PC-3 (cell line): ENCODE results near the gene WNT7B. TPM values are rescaled to one million over a fixed set of nuclear protein-coding genes. Genes with fewer than 3 reads are reported as not detected.

ENCODE experiments used
- ATAC-seq: fragments of 200-7000 bp; cut with Tn5 transposase; 2 replicates; pipeline ENCODE4 v1.9.1; 2020; ENCODE audit warnings: mild to moderate bottlenecking, moderate library complexity
- BruUV-seq: library from RNA; stranded (reverse); fragments of 400-500 nt; replicated peaks from 2 replicates; lab custom pipeline; 2021; lab: Mats Ljungman, UMichigan
- CTCF ChIA-PET: fragments of 300-600 bp; sonication (Branson Sonifier 250); formaldehyde crosslinking; loops from one replicate; lab custom pipeline; 2022; ENCODE audit warnings: antibody characterized with exemption; lab: Charles Lee
- POLR2A ChIA-PET: fragments of 300-600 bp; sonication (Branson Sonifier 250); formaldehyde crosslinking; loops from one replicate; lab custom pipeline; 2022; ENCODE audit warnings: antibody characterized with exemption; ENCODE audit not compliant: unreplicated experiment; lab: Charles Lee
- DNase-seq: peaks from one replicate; pipeline ENCODE4 v3.0.0-alpha.2; 2015
- H2AFZ ChIP-seq: fragments of 300-600 bp; sonication (generic); 2 replicates; pipeline ENCODE4 v1.6.0; 2016; ENCODE audit warnings: antibody characterized with exemption, low read length
- H3F3A ChIP-seq: fragments of 300-600 bp; sonication (generic); one replicate; pipeline ENCODE4 v1.6.0; 2017; ENCODE audit warnings: antibody characterized with exemption, low read length, control low read depth, mild to moderate bottlenecking; ENCODE audit not compliant: unreplicated experiment
- H3K27ac ChIP-seq: fragments of 300-600 bp; sonication (generic); 2 replicates; pipeline ENCODE4 v1.5.1; 2016; ENCODE audit warnings: mild to moderate bottlenecking, low read length
- H3K27me3 ChIP-seq: fragments of 300-600 bp; sonication (generic); 2 replicates; pipeline ENCODE4 v1.6.1; 2016; ENCODE audit warnings: low read length, mixed read lengths
- H3K36me3 ChIP-seq: fragments of 300-600 bp; sonication (generic); 2 replicates; pipeline ENCODE4 v1.6.1; 2016; ENCODE audit warnings: low read depth, mixed run types, low read length, mixed read lengths
- H3K4me1 ChIP-seq: fragments of 300-600 bp; sonication (generic); 2 replicates; pipeline ENCODE4 v1.5.1; 2016; ENCODE audit warnings: low read length; ENCODE audit not compliant: insufficient read depth
- H3K4me2 ChIP-seq: fragments of 300-600 bp; sonication (generic); 2 replicates; pipeline ENCODE4 v1.6.0; 2016; ENCODE audit warnings: low read length
- H3K4me3 ChIP-seq: fragments of 300-600 bp; sonication (generic); 2 replicates; pipeline ENCODE4 v1.5.1; 2016; ENCODE audit warnings: mild to moderate bottlenecking, low read length, mixed read lengths
- H3K79me2 ChIP-seq: fragments of 300-600 bp; sonication (generic); 2 replicates; pipeline ENCODE4 v1.6.1; 2017; ENCODE audit warnings: low read length, mixed read lengths
- H3K9ac ChIP-seq: fragments of 300-600 bp; sonication (generic); 2 replicates; pipeline ENCODE4 v1.6.0; 2016; ENCODE audit warnings: mild to moderate bottlenecking, low read length
- H3K9me2 ChIP-seq: fragments of 300-600 bp; sonication (generic); replicated peaks from 2 replicates; pipeline ENCODE4 v1.6.1; 2016; ENCODE audit warnings: mixed run types, low read length, mixed read lengths
- H3K9me3 ChIP-seq: fragments of 300-600 bp; sonication (generic); 2 replicates; pipeline ENCODE4 v1.6.1; 2016; ENCODE audit warnings: low read length, mixed read lengths
- H4K20me1 ChIP-seq: fragments of 300-600 bp; sonication (generic); 2 replicates; pipeline ENCODE4 v1.6.1; 2016; ENCODE audit warnings: low read length, mixed read lengths
- CTCF ChIP-seq: fragments of 300-600 bp; sonication (generic); conservative IDR thresholded peaks from 2 replicates; pipeline ENCODE4 v1.5.1; 2017; ENCODE audit warnings: antibody characterized with exemption, low read depth, mild to moderate bottlenecking, low read length
- EZH2 ChIP-seq: fragments of 300-600 bp; sonication (generic); IDR thresholded peaks from one replicate; pipeline ENCODE4 v1.6.1; 2017; ENCODE audit warnings: antibody characterized with exemption, mild to moderate bottlenecking, low read length; ENCODE audit not compliant: unreplicated experiment
- EZH2phosphoT487 ChIP-seq: fragments of 300-600 bp; sonication (generic); IDR thresholded peaks from 2 replicates; pipeline ENCODE4 v1.6.1; 2018; ENCODE audit warnings: mild to moderate bottlenecking, antibody characterized with exemption, low read length, borderline replicate concordance
- intact Hi-C: fragments of 100-400 bp; cut with micrococcal nuclease; formaldehyde crosslinking; loops from 2 replicates; pipeline ENCODE4 v1.9.0; 2023
- total RNA-seq: library from RNA; depleted of rRNA; stranded (reverse); fragments of >200 nt; gene quantifications from 2 replicates; pipeline ENCODE4 v1.2.3, GENCODE V29; 2014

WNT7B gene
- total RNA-seq, 1 experiment from 2014 or later: 42.0 TPM

GRCh38 chr22:45975164-45976161 lies 1.5 kb downstream of the WNT7B start:
- TSS peak; percentile 62 for BruUV-seq
- Histone ChIP-seq H3K36me3 (no peaks in the 10 kb centered on the region; the same call in 1 of the 2 replicates), H3K27ac (no peak overlapping the region), H3K27me3 (no peaks in the 10 kb centered on the region), H3K9me2 (no peaks in the 10 kb centered on the region), H3K4me3 (peak overlapping the region; percentile 87), H4K20me1 (peaks cover 27% of the 10 kb centered on the region), H3K9me3 (no peaks in the 10 kb centered on the region), H3K4me1 (peaks cover 28% of the 10 kb centered on the region), H3F3A (no peaks in the 10 kb centered on the region), H3K79me2 (peaks cover 52% of the 10 kb centered on the region), H3K4me2 (peak overlapping the region; percentile 92), H3K9ac (peak overlapping the region; percentile 40; the same call in 1 of the 2 replicates), H2AFZ (no peak overlapping the region)
- no peak for TF ChIP-seq EZH2
- no peak for TF ChIP-seq CTCF
- no peak for TF ChIP-seq EZH2phosphoT487
- POLR2A ChIA-PET: interaction anchor here (0.6 kb wide), 1 partner anchor 104 kb away, joined by 8 read pairs; no protein-coding TSS in a partner anchor
- CTCF ChIA-PET: no interaction called here
- intact Hi-C loops: no loop called here
- no peak; the same call in 1 of the 2 replicates for ATAC-seq
- DNase-seq: peak; percentile 50

- Histone ChIP-seq H3K4me2 (peak overlapping the region; percentile 92), H4K20me1 (peaks cover 33% of the 10 kb centered on the region), H3K36me3 (no peaks in the 10 kb centered on the region; the same call in 1 of the 2 replicates), H3K9ac (peak overlapping the region; percentile 40; the same call in 1 of the 2 replicates), H3K79me2 (peaks cover 61% of the 10 kb centered on the region), H3K9me2 (no peaks in the 10 kb centered on the region), H3K4me1 (peaks cover 37% of the 10 kb centered on the region), H3K4me3 (peak overlapping the region; percentile 87), H3F3A (no peaks in the 10 kb centered on the region), H3K27ac (no peak overlapping the region), H2AFZ (no peak overlapping the region), H3K9me3 (no peaks in the 10 kb centered on the region), H3K27me3 (no peaks in the 10 kb centered on the region)
- BruUV-seq: no TSS peak
- POLR2A ChIA-PET: no interaction called here
- TF ChIP-seq CTCF (no peak), EZH2 (no peak), EZH2phosphoT487 (no peak)
- peak; percentile 67 for DNase-seq
- CTCF ChIA-PET: no interaction called here
- intact Hi-C loops: loop anchor here (5.0 kb wide), 1 partner anchor 37 kb away; no protein-coding TSS in a partner anchor
- ATAC-seq: peak; percentile 10; the same call in 1 of the 2 replicates
These were observed 2.5 kb downstream of the WNT7B start for GRCh38 chr22:45974498-45974897.
